Measurements from ENCODE around the gene AK3. TPM values are rescaled to one million over a fixed set of nuclear protein-coding genes. Genes with fewer than 3 reads are reported as not detected.

The AK3 gene
- total and polyA plus RNA-seq, 2 donors (not counting 1 experiment from before 2014, with no cell fraction given): 66.3 to 90.3 TPM

- H3K36me3 ChIP-seq (ENCODE audit: control insufficient read depth, insufficient read depth, low read length): no peaks in the 10 kb centered on the region
- H3K79me2 ChIP-seq (ENCODE audit: control insufficient read depth, insufficient read depth, low read length): no peaks in the 10 kb centered on the region
- H3K27ac ChIP-seq (ENCODE audit: insufficient read depth, low read length): no peak overlapping the region
- H4K20me1 ChIP-seq (ENCODE audit: control insufficient read depth, extremely low read depth, insufficient read depth, low read length): no peaks in the 10 kb centered on the region
- no peaks in the 10 kb centered on the region for H3K4me1 ChIP-seq (ENCODE audit: control insufficient read depth, extremely low read depth, insufficient read depth, low read length)
- H3K27me3 ChIP-seq (ENCODE audit: control insufficient read depth, insufficient read depth, low read length): no peaks in the 10 kb centered on the region
- H3K9ac ChIP-seq (ENCODE audit: insufficient read depth, low read length): no peak overlapping the region
- no peak overlapping the region for H2AFZ ChIP-seq (ENCODE audit: low read length)
- no peak overlapping the region for H3K4me2 ChIP-seq (ENCODE audit: extremely low read depth, insufficient read depth, low read length)
- no peak overlapping the region for H3K4me3 ChIP-seq (replicated peaks in 1 of 4; ENCODE audit: control extremely low read depth in 1 of 4, insufficient read depth in 1 of 4, low read depth in 3 of 4, low read length in 4 of 4)
- TF ChIP-seq EZH2 (IDR thresholded peaks at IDR 0.05; ENCODE audit: low read length, missing control alignments) (no peak), CTCF (conservative IDR thresholded peaks at IDR 0.05 in 1 of 2, IDR thresholded peaks at IDR 0.05 in 1 of 2; ENCODE audit: low read depth in 1 of 2, low read length in 2 of 2) (no peak)
- DNase-seq (ENCODE audit: low read depth in 2 of 2): no peak
- no peaks in the 10 kb centered on the region for H3K9me3 ChIP-seq (ENCODE audit: control insufficient read depth, insufficient read depth, low read depth, low read length)
Measured at GRCh38 chr9:4768681-4769080, 27.7 kb upstream of the AK3 start.

GRCh38 chr9:4764033-4764432, 23.0 kb upstream of the AK3 start:
- H3K4me3 ChIP-seq (replicated peaks in 1 of 4; ENCODE audit: control extremely low read depth in 1 of 4, insufficient read depth in 1 of 4, low read depth in 3 of 4, low read length in 4 of 4): no peak overlapping the region
- H3K4me1 ChIP-seq (ENCODE audit: control insufficient read depth, extremely low read depth, insufficient read depth, low read length): no peaks in the 10 kb centered on the region
- no peak overlapping the region for H2AFZ ChIP-seq (ENCODE audit: low read length)
- no peak overlapping the region for H3K4me2 ChIP-seq (ENCODE audit: extremely low read depth, insufficient read depth, low read length)
- H3K36me3 ChIP-seq (ENCODE audit: control insufficient read depth, insufficient read depth, low read length): no peaks in the 10 kb centered on the region
- no peaks in the 10 kb centered on the region for H3K9me3 ChIP-seq (ENCODE audit: control insufficient read depth, insufficient read depth, low read depth, low read length)
- peaks cover 4% of the 10 kb centered on the region for H3K27me3 ChIP-seq (ENCODE audit: control insufficient read depth, insufficient read depth, low read length)
- H3K79me2 ChIP-seq (ENCODE audit: control insufficient read depth, insufficient read depth, low read length): no peaks in the 10 kb centered on the region
- no peak overlapping the region for H3K27ac ChIP-seq (ENCODE audit: insufficient read depth, low read length)
- H4K20me1 ChIP-seq (ENCODE audit: control insufficient read depth, extremely low read depth, insufficient read depth, low read length): no peaks in the 10 kb centered on the region
- no peak overlapping the region for H3K9ac ChIP-seq (ENCODE audit: insufficient read depth, low read length)
- no peak for TF ChIP-seq EZH2 (IDR thresholded peaks at IDR 0.05; ENCODE audit: low read length, missing control alignments)
- DNase-seq (ENCODE audit: low read depth in 2 of 2): no peak

- no peak overlapping the region for H3K27ac ChIP-seq (ENCODE audit: insufficient read depth, low read length)
- H3K36me3 ChIP-seq (ENCODE audit: control insufficient read depth, insufficient read depth, low read length): no peaks in the 10 kb centered on the region
- peaks cover 4% of the 10 kb centered on the region for H3K27me3 ChIP-seq (ENCODE audit: control insufficient read depth, insufficient read depth, low read length)
- no peaks in the 10 kb centered on the region for H3K4me1 ChIP-seq (ENCODE audit: control insufficient read depth, extremely low read depth, insufficient read depth, low read length)
- no peaks in the 10 kb centered on the region for H4K20me1 ChIP-seq (ENCODE audit: control insufficient read depth, extremely low read depth, insufficient read depth, low read length)
- TF ChIP-seq EZH2 (IDR thresholded peaks at IDR 0.05; ENCODE audit: low read length, missing control alignments) (no peak), CTCF (conservative IDR thresholded peaks at IDR 0.05 in 1 of 2, IDR thresholded peaks at IDR 0.05 in 1 of 2; ENCODE audit: low read depth in 1 of 2, low read length in 2 of 2) (no peak)
- no peaks in the 10 kb centered on the region for H3K9me3 ChIP-seq (ENCODE audit: control insufficient read depth, insufficient read depth, low read depth, low read length)
- DNase-seq (ENCODE audit: low read depth in 2 of 2): peak in 1 of 2 donors; percentile 32
- no peak overlapping the region for H2AFZ ChIP-seq (ENCODE audit: low read length)
- H3K4me2 ChIP-seq (ENCODE audit: extremely low read depth, insufficient read depth, low read length): no peak overlapping the region
- H3K4me3 ChIP-seq (replicated peaks in 1 of 4; ENCODE audit: control extremely low read depth in 1 of 4, insufficient read depth in 1 of 4, low read depth in 3 of 4, low read length in 4 of 4): no peak overlapping the region
- no peaks in the 10 kb centered on the region for H3K79me2 ChIP-seq (ENCODE audit: control insufficient read depth, insufficient read depth, low read length)
- no peak overlapping the region for H3K9ac ChIP-seq (ENCODE audit: insufficient read depth, low read length)
Measured at GRCh38 chr9:4762886-4763541, 22.0 kb upstream of the AK3 start.
